Effector memory CD4-positive, alpha-beta T cell (primary cell): ENCODE results near the gene CPZ.

Experiments
- DNase-seq, 3 donors: peaks; one replicate each; pipeline ENCODE4 v3.0.0-alpha.2; 2020
- H3K27ac ChIP-seq: 2 replicates; pipeline ENCODE4 v1.7.0; 2013; ENCODE audit warnings: mild to moderate bottlenecking, low read length, moderate library complexity; ENCODE audit not compliant: insufficient read depth, poor library complexity, severe bottlenecking
- H3K27me3 ChIP-seq: replicated peaks from 2 replicates; pipeline ENCODE4 v1.7.0; 2013; ENCODE audit warnings: mild to moderate bottlenecking, low read length; ENCODE audit not compliant: insufficient read depth, control insufficient read depth, poor library complexity, severe bottlenecking
- H3K36me3 ChIP-seq: 2 replicates; pipeline ENCODE4 v1.7.0; 2013; ENCODE audit warnings: mild to moderate bottlenecking, low read length, moderate library complexity; ENCODE audit not compliant: control insufficient read depth, insufficient read depth
- H3K4me1 ChIP-seq: 2 replicates; pipeline ENCODE4 v1.7.0; 2013; ENCODE audit warnings: low read length, mild to moderate bottlenecking; ENCODE audit not compliant: control insufficient read depth, insufficient read depth, poor library complexity, severe bottlenecking
- H3K4me3 ChIP-seq: 2 replicates; pipeline ENCODE4 v1.7.0; 2013; ENCODE audit warnings: low read length, low read depth, mild to moderate bottlenecking; ENCODE audit not compliant: insufficient read depth, poor library complexity, severe bottlenecking
- H3K9me3 ChIP-seq: 2 replicates; pipeline ENCODE4 v1.7.0; 2013; ENCODE audit warnings: mild to moderate bottlenecking, low read length, moderate library complexity; ENCODE audit not compliant: control insufficient read depth

The CPZ gene

DNA sequence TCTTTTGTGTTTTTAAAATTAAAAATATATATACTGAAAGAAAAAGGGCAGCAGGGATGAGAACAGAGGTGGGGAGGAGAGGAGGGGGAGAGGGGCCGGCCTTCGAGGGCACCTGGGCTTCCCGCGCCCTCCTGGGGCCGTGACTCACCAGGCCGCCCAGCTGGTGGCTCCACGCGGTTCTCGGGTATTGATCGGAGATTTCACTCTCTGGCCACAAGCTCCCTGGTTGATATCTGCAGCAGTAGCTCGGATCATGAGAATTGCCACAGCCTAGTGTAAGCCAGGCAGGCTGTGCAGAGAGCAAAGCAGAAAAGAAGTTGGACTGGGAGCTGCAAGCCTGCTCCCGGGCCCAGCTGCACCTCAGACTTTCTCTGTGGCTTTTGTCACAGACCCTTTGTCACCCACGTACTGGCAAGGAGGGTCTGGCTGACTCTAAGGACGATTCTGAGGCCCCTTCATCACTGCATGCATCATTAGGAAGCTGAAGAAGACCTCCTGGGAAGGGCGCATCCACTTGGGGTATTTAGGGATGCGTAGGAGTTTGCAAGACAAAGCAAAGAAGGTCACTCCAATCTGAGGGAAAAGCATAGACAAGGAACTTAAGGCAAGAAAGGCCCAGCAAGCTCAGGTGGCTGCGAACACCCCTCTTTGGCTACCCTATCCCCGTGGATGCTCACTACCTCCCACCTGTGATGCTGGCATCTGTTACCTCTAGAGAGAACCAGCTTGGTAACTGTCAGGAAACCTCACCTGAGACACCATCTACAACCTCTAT, 71.7 kb downstream of the CPZ start:
- Histone ChIP-seq H3K27me3 (no peaks in the 10 kb centered on the region), H3K9me3 (no peaks in the 10 kb centered on the region), H3K27ac (no peak overlapping the region), H3K4me1 (no peaks in the 10 kb centered on the region), H3K36me3 (no peaks in the 10 kb centered on the region), H3K4me3 (no peak overlapping the region)
- no peak for DNase-seq

DNA sequence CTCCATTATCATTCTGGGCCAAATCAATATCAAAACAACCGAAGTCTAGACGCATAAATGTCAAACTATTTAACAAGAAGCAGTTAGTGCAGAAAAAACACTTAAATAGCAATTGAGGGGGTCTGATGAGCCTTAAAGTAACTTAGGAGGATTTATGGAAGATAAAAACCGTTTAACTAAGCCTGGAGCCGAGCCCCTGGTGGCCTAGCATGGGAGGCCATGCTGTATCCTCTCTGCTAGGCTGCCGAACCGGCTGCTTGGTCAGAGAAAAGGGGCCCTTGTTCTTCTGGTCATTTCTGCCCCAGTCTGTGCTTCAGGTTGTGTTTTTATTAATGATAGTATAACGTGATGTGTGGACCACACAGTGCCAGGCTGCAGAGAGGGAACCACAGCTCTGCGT, 72.4 kb downstream of the CPZ start:
- Histone ChIP-seq H3K4me1 (no peaks in the 10 kb centered on the region), H3K27ac (no peak overlapping the region), H3K36me3 (no peaks in the 10 kb centered on the region), H3K4me3 (no peak overlapping the region), H3K27me3 (no peaks in the 10 kb centered on the region), H3K9me3 (no peaks in the 10 kb centered on the region)
- DNase-seq = no peak

DNA sequence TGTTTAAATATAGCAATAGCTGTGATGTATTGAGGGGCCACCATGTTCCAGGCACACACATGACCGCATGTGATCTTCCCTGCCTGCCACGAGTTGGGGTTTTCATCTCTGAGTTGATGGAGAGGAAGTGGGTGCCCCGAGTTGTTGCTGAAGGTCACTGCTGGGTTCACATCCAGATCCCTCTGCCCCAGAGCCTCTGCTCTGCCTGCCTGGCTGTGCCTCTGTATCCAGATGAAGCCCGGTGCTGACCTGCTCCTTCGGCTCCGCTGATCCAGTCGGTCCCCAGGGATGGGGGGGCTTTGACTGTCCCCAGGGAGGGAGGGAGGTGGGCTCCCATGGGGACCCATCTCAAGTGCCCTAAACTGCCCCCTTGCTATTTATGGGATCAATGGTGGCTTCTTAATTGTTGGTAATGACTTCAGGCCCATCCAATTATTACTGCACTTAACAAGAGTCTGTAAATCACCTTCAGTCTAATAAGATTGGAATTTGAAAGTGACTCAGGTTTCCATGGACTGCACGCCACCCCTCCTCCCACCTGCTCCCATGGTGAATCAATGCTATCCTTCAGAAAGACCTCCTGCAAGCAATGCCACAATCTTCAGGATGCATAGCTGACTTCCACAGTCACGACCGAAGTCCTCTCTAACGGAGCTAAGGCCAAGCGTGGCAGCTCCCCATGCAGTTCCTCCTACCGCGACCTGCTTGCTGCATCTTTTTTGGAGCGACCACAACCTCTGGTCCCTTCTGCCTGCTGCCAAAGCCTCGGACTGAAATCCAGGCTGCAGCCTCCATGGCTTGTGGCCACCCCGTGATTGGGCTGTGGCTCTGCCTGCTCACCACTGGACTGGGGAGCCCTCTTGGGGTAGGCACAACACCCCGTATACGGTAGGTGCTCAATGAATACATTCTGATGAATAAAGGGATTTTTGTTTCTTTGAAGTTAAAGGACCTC, 73.1 kb downstream of the CPZ start:
- Histone ChIP-seq H3K9me3 (no peaks in the 10 kb centered on the region), H3K27me3 (no peaks in the 10 kb centered on the region), H3K36me3 (no peaks in the 10 kb centered on the region), H3K4me1 (no peaks in the 10 kb centered on the region), H3K27ac (no peak overlapping the region), H3K4me3 (no peak overlapping the region)
- no peak for DNase-seq

DNA sequence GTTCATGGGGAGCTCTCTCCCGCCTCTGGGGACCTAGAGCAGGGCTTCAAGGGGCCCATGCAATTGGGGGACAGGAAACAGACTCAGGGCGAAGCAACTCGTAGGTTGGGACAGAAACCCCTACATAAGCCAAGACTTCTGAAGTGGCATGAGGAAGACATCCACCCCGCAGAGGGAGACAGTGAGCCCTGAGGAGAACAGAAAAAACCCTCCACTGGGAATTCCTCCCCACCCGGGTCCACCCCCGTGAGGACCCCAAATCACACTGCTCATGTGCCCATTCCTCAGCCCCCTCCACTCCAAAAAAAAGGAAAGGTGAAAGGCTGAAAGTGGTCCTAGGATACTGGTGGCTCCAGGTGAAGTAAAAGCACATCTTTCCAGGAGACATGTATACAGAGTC, 74.0 kb downstream of the CPZ start:
- no peak for DNase-seq
- Histone ChIP-seq H3K4me3 (no peak overlapping the region), H3K36me3 (no peaks in the 10 kb centered on the region), H3K9me3 (no peaks in the 10 kb centered on the region), H3K4me1 (no peaks in the 10 kb centered on the region), H3K27ac (no peak overlapping the region), H3K27me3 (no peaks in the 10 kb centered on the region)
